ENCODE measurements around the gene NSL1.
"Not testable (repeated sequence)": the region's sequence is repeated elsewhere in the genome, so short reads cannot be mapped to it uniquely, and the experiment has no call there.

Gene NSL1

GRCh38 chr1:212782422-212783154, 9.0 kb downstream of the NSL1 start:
- H3K79me2 ChIP-seq (ENCODE audit: control insufficient read depth, insufficient read depth, low read length, unreplicated experiment), result no peaks in the 10 kb centered on the region
- peak overlapping the region; percentile 9; the same call in 1 of the 2 replicates for H3K4me3 ChIP-seq (ENCODE audit: low read depth, low read length)
- no peaks in the 10 kb centered on the region for H3K27me3 ChIP-seq (ENCODE audit: insufficient read depth, low read length)
- no peak overlapping the region for H2AFZ ChIP-seq (ENCODE audit: low read length, unreplicated experiment)
- H3K36me3 ChIP-seq (ENCODE audit: insufficient read depth, low read length), result peaks cover 17% of the 10 kb centered on the region
- peak overlapping the region; percentile 58 for H3K27ac ChIP-seq (ENCODE audit: low read depth, low read length)
- peaks cover 12% of the 10 kb centered on the region for H3K4me1 ChIP-seq (ENCODE audit: control insufficient read depth, insufficient read depth, low read length, unreplicated experiment)

GRCh38 chr1:212781225-212781624, 10.4 kb downstream of the NSL1 start:
- Histone ChIP-seq H3K4me1 (ENCODE audit: control insufficient read depth, insufficient read depth, low read length, unreplicated experiment) (peaks cover 12% of the 10 kb centered on the region), H3K79me2 (ENCODE audit: control insufficient read depth, insufficient read depth, low read length, unreplicated experiment) (no peaks in the 10 kb centered on the region), H2AFZ (ENCODE audit: low read length, unreplicated experiment) (no peak overlapping the region), H3K27me3 (ENCODE audit: insufficient read depth, low read length) (no peaks in the 10 kb centered on the region), H3K4me3 (ENCODE audit: low read depth, low read length) (no peak overlapping the region), H3K27ac (ENCODE audit: low read depth, low read length) (no peak overlapping the region), H3K36me3 (ENCODE audit: insufficient read depth, low read length) (peaks cover 20% of the 10 kb centered on the region)

GRCh38 chr1:212780759-212781158, 10.8 kb downstream of the NSL1 start:
- H3K27ac ChIP-seq (ENCODE audit: low read depth, low read length), result no peak overlapping the region
- H3K4me1 ChIP-seq (ENCODE audit: control insufficient read depth, insufficient read depth, low read length, unreplicated experiment), result peaks cover 12% of the 10 kb centered on the region
- no peaks in the 10 kb centered on the region for H3K27me3 ChIP-seq (ENCODE audit: insufficient read depth, low read length)
- H3K79me2 ChIP-seq (ENCODE audit: control insufficient read depth, insufficient read depth, low read length, unreplicated experiment), result no peaks in the 10 kb centered on the region
- no peak overlapping the region for H2AFZ ChIP-seq (ENCODE audit: low read length, unreplicated experiment)
- peaks cover 20% of the 10 kb centered on the region for H3K36me3 ChIP-seq (ENCODE audit: insufficient read depth, low read length)
- no peak overlapping the region for H3K4me3 ChIP-seq (ENCODE audit: low read depth, low read length)

GRCh38 chr1:212779086-212779485, 12.5 kb downstream of the NSL1 start:
- Histone ChIP-seq H3K36me3 (ENCODE audit: insufficient read depth, low read length) (peaks cover 20% of the 10 kb centered on the region), H3K4me1 (ENCODE audit: control insufficient read depth, insufficient read depth, low read length, unreplicated experiment) (peaks cover 20% of the 10 kb centered on the region)
- not testable (repeated sequence) for H3K27ac ChIP-seq (ENCODE audit: low read depth, low read length)

GRCh38 chr1:212777151-212777550, 14.4 kb downstream of the NSL1 start:
- Histone ChIP-seq H3K36me3 (ENCODE audit: insufficient read depth, low read length) (peaks cover 17% of the 10 kb centered on the region), H3K27ac (ENCODE audit: low read depth, low read length) (no peak overlapping the region), H3K79me2 (ENCODE audit: control insufficient read depth, insufficient read depth, low read length, unreplicated experiment) (no peaks in the 10 kb centered on the region), H2AFZ (ENCODE audit: low read length, unreplicated experiment) (no peak overlapping the region), H3K4me1 (ENCODE audit: control insufficient read depth, insufficient read depth, low read length, unreplicated experiment) (peaks cover 9% of the 10 kb centered on the region), H3K27me3 (ENCODE audit: insufficient read depth, low read length) (no peaks in the 10 kb centered on the region), H3K4me3 (ENCODE audit: low read depth, low read length) (no peak overlapping the region)

More at GRCh38 chr1:212779086-212779485, 12.5 kb downstream of the NSL1 start:
- H2AFZ ChIP-seq (ENCODE audit: low read length, unreplicated experiment); H3K79me2 ChIP-seq (ENCODE audit: control insufficient read depth, insufficient read depth, low read length, unreplicated experiment); H3K4me3 ChIP-seq (ENCODE audit: low read depth, low read length); H3K27me3 ChIP-seq (ENCODE audit: insufficient read depth, low read length): not testable (repeated sequence)

GRCh38 chr1:212775241-212775640, 16.3 kb downstream of the NSL1 start:
- peaks cover 8% of the 10 kb centered on the region for H3K4me1 ChIP-seq (ENCODE audit: control insufficient read depth, insufficient read depth, low read length, unreplicated experiment)
- no peaks in the 10 kb centered on the region for H3K27me3 ChIP-seq (ENCODE audit: insufficient read depth, low read length)
- H2AFZ ChIP-seq (ENCODE audit: low read length, unreplicated experiment), result no peak overlapping the region
- peak overlapping the region; percentile 50 for H3K27ac ChIP-seq (ENCODE audit: low read depth, low read length)
- H3K4me3 ChIP-seq (ENCODE audit: low read depth, low read length), result no peak overlapping the region
- peaks cover 12% of the 10 kb centered on the region; the same call in 1 of the 2 replicates for H3K36me3 ChIP-seq (ENCODE audit: insufficient read depth, low read length)
- no peaks in the 10 kb centered on the region for H3K79me2 ChIP-seq (ENCODE audit: control insufficient read depth, insufficient read depth, low read length, unreplicated experiment)

GRCh38 chr1:212774584-212774983, 17.0 kb downstream of the NSL1 start:
- Histone ChIP-seq H2AFZ (ENCODE audit: low read length, unreplicated experiment) (no peak overlapping the region), H3K79me2 (ENCODE audit: control insufficient read depth, insufficient read depth, low read length, unreplicated experiment) (no peaks in the 10 kb centered on the region), H3K27ac (ENCODE audit: low read depth, low read length) (peak overlapping the region; percentile 50), H3K4me3 (ENCODE audit: low read depth, low read length) (no peak overlapping the region), H3K36me3 (ENCODE audit: insufficient read depth, low read length) (peaks cover 19% of the 10 kb centered on the region), H3K27me3 (ENCODE audit: insufficient read depth, low read length) (no peaks in the 10 kb centered on the region), H3K4me1 (ENCODE audit: control insufficient read depth, insufficient read depth, low read length, unreplicated experiment) (peaks cover 8% of the 10 kb centered on the region)

- peaks cover 23% of the 10 kb centered on the region for H3K36me3 ChIP-seq (ENCODE audit: insufficient read depth, low read length)
- H2AFZ ChIP-seq (ENCODE audit: low read length, unreplicated experiment), result no peak overlapping the region
- no peaks in the 10 kb centered on the region for H3K79me2 ChIP-seq (ENCODE audit: control insufficient read depth, insufficient read depth, low read length, unreplicated experiment)
- H3K27ac ChIP-seq (ENCODE audit: low read depth, low read length), result no peak overlapping the region
- H3K27me3 ChIP-seq (ENCODE audit: insufficient read depth, low read length), result no peaks in the 10 kb centered on the region
- peaks cover 8% of the 10 kb centered on the region for H3K4me1 ChIP-seq (ENCODE audit: control insufficient read depth, insufficient read depth, low read length, unreplicated experiment)
- H3K4me3 ChIP-seq (ENCODE audit: low read depth, low read length), result no peak overlapping the region
These were observed 18.6 kb downstream of the NSL1 start for GRCh38 chr1:212773011-212773410.

GRCh38 chr1:212771341-212771740, 20.2 kb downstream of the NSL1 start:
- Histone ChIP-seq H3K79me2 (ENCODE audit: control insufficient read depth, insufficient read depth, low read length, unreplicated experiment) (peaks cover 2% of the 10 kb centered on the region), H3K4me1 (ENCODE audit: control insufficient read depth, insufficient read depth, low read length, unreplicated experiment) (peaks cover 8% of the 10 kb centered on the region), H3K4me3 (ENCODE audit: low read depth, low read length) (no peak overlapping the region), H3K27me3 (ENCODE audit: insufficient read depth, low read length) (no peaks in the 10 kb centered on the region), H3K36me3 (ENCODE audit: insufficient read depth, low read length) (peaks cover 20% of the 10 kb centered on the region), H3K27ac (ENCODE audit: low read depth, low read length) (no peak overlapping the region), H2AFZ (ENCODE audit: low read length, unreplicated experiment) (no peak overlapping the region)

GRCh38 chr1:212769459-212770167, 22.0 kb downstream of the NSL1 start:
- H3K27ac ChIP-seq (ENCODE audit: low read depth, low read length), result no peak overlapping the region
- no peaks in the 10 kb centered on the region for H3K27me3 ChIP-seq (ENCODE audit: insufficient read depth, low read length)
- H3K79me2 ChIP-seq (ENCODE audit: control insufficient read depth, insufficient read depth, low read length, unreplicated experiment), result peaks cover 2% of the 10 kb centered on the region
- peaks cover 20% of the 10 kb centered on the region for H3K36me3 ChIP-seq (ENCODE audit: insufficient read depth, low read length)
- H3K4me3 ChIP-seq (ENCODE audit: low read depth, low read length), result no peak overlapping the region
- H2AFZ ChIP-seq (ENCODE audit: low read length, unreplicated experiment), result no peak overlapping the region
- H3K4me1 ChIP-seq (ENCODE audit: control insufficient read depth, insufficient read depth, low read length, unreplicated experiment), result peaks cover 4% of the 10 kb centered on the region

GRCh38 chr1:212766825-212767224, 24.8 kb downstream of the NSL1 start:
- not testable (repeated sequence) for H2AFZ ChIP-seq (ENCODE audit: low read length, unreplicated experiment); H3K27ac ChIP-seq (ENCODE audit: low read depth, low read length); H3K27me3 ChIP-seq (ENCODE audit: insufficient read depth, low read length); H3K4me3 ChIP-seq (ENCODE audit: low read depth, low read length); H3K4me1 ChIP-seq (ENCODE audit: control insufficient read depth, insufficient read depth, low read length, unreplicated experiment)
- Histone ChIP-seq H3K36me3 (ENCODE audit: insufficient read depth, low read length) (peaks cover 25% of the 10 kb centered on the region), H3K79me2 (ENCODE audit: control insufficient read depth, insufficient read depth, low read length, unreplicated experiment) (peaks cover 12% of the 10 kb centered on the region)
